PC-9 (cell line): ENCODE data around the gene RETREG3. TPM values are rescaled to one million over a fixed set of nuclear protein-coding genes. Genes with fewer than 3 reads are reported as not detected.
"Not testable (repeated sequence)": the region's sequence is repeated elsewhere in the genome, so short reads cannot be mapped to it uniquely, and the experiment has no call there.

Experiments
- BruUV-seq: library from RNA; stranded (reverse); fragments of 400-500 nt; replicated peaks from 2 replicates; lab custom pipeline; 2021; lab: Mats Ljungman, UMichigan
- CTCF ChIA-PET: fragments of 300-600 bp; sonication (Branson Sonifier 250); formaldehyde crosslinking; loops from one replicate; lab custom pipeline; 2022; ENCODE audit warnings: antibody characterized with exemption; lab: Charles Lee
- POLR2A ChIA-PET: fragments of 300-600 bp; sonication (Branson Sonifier 250); formaldehyde crosslinking; loops from one replicate; lab custom pipeline; 2022; ENCODE audit warnings: antibody characterized with exemption; ENCODE audit not compliant: unreplicated experiment; lab: Charles Lee
- DNase-seq, 2 experiments: peaks; one replicate each; pipeline versions ENCODE4 v3.0.0 to v3.0.0-alpha.2; 2015 to 2022; ENCODE audit warnings: mixed read lengths in 1 of 2
- H2AFZ ChIP-seq: fragments of 200-600 bp; sonication (generic); 2 replicates; pipeline ENCODE4 v1.8.1; 2017; ENCODE audit warnings: antibody characterized with exemption
- H3F3A ChIP-seq: fragments of 200-600 bp; sonication (generic); 2 replicates; pipeline ENCODE4 v1.8.1; 2017; ENCODE audit warnings: antibody characterized with exemption, mild to moderate bottlenecking, low read depth; ENCODE audit not compliant: insufficient read depth
- H3K27ac ChIP-seq: fragments of 200-600 bp; sonication (generic); 2 replicates; pipeline ENCODE4 v1.6.1; 2016; ENCODE audit warnings: mixed run types
- H3K27me3 ChIP-seq: fragments of 200-600 bp; sonication (generic); 2 replicates; pipeline ENCODE4 v1.6.1; 2016; ENCODE audit warnings: low read depth, mixed run types; ENCODE audit not compliant: insufficient read depth
- H3K36me3 ChIP-seq: fragments of 200-600 bp; sonication (generic); 2 replicates; pipeline ENCODE4 v1.6.1; 2016; ENCODE audit warnings: low read depth, mixed run types
- H3K4me1 ChIP-seq: fragments of 200-600 bp; sonication (generic); replicated peaks from 2 replicates; pipeline ENCODE4 v1.6.1; 2016; ENCODE audit warnings: mixed run types; ENCODE audit not compliant: insufficient read depth
- H3K4me2 ChIP-seq: fragments of 200-600 bp; sonication (generic); 2 replicates; pipeline ENCODE4 v1.6.1; 2017; ENCODE audit warnings: mixed run types
- H3K4me3 ChIP-seq: fragments of 200-600 bp; sonication (generic); 2 replicates; pipeline ENCODE4 v1.6.1; 2016; ENCODE audit warnings: mixed run types
- H3K79me2 ChIP-seq: fragments of 200-600 bp; sonication (generic); 2 replicates; pipeline ENCODE4 v1.6.1; 2017; ENCODE audit warnings: low read depth, mixed run types
- H3K9me2 ChIP-seq: fragments of 200-600 bp; sonication (generic); 2 replicates; pipeline ENCODE4 v1.8.1; 2017; ENCODE audit warnings: mild to moderate bottlenecking; ENCODE audit not compliant: insufficient read depth
- H3K9me3 ChIP-seq: fragments of 200-600 bp; sonication (generic); 2 replicates; pipeline ENCODE4 v1.8.1; 2016; ENCODE audit warnings: low read depth; ENCODE audit not compliant: insufficient read depth
- H4K20me1 ChIP-seq: fragments of 200-600 bp; sonication (generic); 2 replicates; pipeline ENCODE4 v1.8.1; 2017; ENCODE audit not compliant: insufficient read depth
- EZH2 ChIP-seq: fragments of 200-600 bp; sonication (generic); IDR thresholded peaks from 2 replicates; pipeline ENCODE4 v1.8.0; 2017; ENCODE audit warnings: antibody characterized with exemption, low read depth
- intact Hi-C: fragments of 100-400 bp; cut with micrococcal nuclease; formaldehyde crosslinking; loops from one replicate; pipeline ENCODE4 v1.10.0; 2022; ENCODE audit not compliant: unreplicated experiment
- total RNA-seq: library from RNA; stranded (reverse); gene quantifications from 2 replicates; pipeline ENCODE4 v1.2.3, GENCODE V29; 2021
- TF ChIP-seq, protein P1 (sequence below): fragments of 200-600 bp; sonication (generic); conservative IDR thresholded peaks from 2 replicates; pipeline ENCODE4 v1.6.1; 2017; ENCODE audit warnings: mixed run types, antibody characterized with exemption, mild to moderate bottlenecking, moderate library complexity

RETREG3 gene
- total RNA-seq, 1 experiment from 2014 or later = 57.0 TPM

DNA sequence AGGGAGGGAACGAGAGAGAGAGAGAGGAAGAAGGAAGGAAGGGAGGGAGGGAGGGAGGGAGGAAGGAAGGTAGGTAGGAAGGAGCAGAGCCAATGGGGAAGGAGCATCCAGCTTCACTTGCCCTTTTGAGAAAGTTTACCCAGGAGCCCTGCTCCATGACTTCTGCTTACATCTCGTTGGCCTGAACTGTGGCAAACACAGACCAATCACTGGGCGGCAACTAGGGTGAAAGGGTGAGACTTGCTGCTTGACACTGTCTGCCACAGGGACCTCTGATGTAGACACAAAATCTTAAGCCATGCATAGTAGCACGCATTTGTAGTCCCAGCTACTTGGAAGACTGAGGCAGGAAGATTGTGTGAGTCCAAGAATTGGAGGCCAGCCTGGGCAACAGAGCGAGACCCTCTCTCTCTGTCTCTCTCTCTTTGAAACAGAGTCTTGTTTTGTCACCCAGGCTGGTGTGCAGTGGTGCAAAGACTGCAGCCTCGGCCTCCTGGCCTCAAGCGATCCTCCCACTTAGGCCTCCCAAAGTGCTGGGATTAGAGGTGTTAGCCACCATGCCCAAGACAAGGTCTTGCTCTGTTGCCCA, 30.4 kb upstream of the RETREG3 start:
- Histone ChIP-seq H3K9me3 (no peaks in the 10 kb centered on the region), H4K20me1 (no peaks in the 10 kb centered on the region), H3K79me2 (no peaks in the 10 kb centered on the region), H2AFZ (no peak overlapping the region), H3F3A (no peaks in the 10 kb centered on the region), H3K27ac (no peak overlapping the region), H3K27me3 (no peaks in the 10 kb centered on the region), H3K9me2 (no peaks in the 10 kb centered on the region), H3K4me2 (no peak overlapping the region), H3K36me3 (no peaks in the 10 kb centered on the region), H3K4me3 (no peak overlapping the region), H3K4me1 (no peaks in the 10 kb centered on the region)
- intact Hi-C loops = no loop called here
- ChIA-PET CTCF (no interaction called here), POLR2A (no interaction called here)
- DNase-seq = no peak
- TF ChIP-seq, protein P1, sequence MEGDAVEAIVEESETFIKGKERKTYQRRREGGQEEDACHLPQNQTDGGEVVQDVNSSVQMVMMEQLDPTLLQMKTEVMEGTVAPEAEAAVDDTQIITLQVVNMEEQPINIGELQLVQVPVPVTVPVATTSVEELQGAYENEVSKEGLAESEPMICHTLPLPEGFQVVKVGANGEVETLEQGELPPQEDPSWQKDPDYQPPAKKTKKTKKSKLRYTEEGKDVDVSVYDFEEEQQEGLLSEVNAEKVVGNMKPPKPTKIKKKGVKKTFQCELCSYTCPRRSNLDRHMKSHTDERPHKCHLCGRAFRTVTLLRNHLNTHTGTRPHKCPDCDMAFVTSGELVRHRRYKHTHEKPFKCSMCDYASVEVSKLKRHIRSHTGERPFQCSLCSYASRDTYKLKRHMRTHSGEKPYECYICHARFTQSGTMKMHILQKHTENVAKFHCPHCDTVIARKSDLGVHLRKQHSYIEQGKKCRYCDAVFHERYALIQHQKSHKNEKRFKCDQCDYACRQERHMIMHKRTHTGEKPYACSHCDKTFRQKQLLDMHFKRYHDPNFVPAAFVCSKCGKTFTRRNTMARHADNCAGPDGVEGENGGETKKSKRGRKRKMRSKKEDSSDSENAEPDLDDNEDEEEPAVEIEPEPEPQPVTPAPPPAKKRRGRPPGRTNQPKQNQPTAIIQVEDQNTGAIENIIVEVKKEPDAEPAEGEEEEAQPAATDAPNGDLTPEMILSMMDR = no peak
- TF ChIP-seq EZH2 = no peak
- BruUV-seq = no TSS peak

DNA sequence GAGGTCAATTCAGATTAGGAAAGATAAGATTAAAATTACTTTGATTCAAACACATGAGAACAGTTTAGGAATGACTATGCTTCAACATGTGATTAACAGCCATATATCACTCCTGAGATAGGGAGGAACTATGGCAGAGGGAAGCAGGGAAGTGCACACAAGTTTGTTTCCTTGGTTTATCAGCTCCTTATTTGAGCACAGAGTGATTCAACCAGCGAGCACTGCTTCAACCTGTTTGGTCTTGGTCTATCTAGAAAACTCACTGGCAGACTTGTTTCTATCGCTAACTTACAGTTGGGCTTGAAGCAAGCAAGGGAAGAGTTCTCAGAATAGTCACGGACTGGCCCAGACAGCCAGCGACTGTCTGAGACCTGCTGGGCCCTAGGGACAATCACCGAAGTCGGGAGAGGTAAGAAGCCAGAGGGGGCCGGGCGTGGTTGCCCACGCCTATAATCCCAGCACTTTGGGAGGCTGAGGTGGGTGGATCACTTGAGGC, 23.8 kb upstream of the RETREG3 start:
- Histone ChIP-seq H3K9me3 (no peaks in the 10 kb centered on the region), H3K4me3 (no peak overlapping the region), H3K4me2 (no peak overlapping the region), H2AFZ (peak overlapping the region; percentile 34; the same call in 1 of the 2 replicates), H3K36me3 (no peaks in the 10 kb centered on the region), H3F3A (peaks cover 6% of the 10 kb centered on the region; the same call in 1 of the 2 replicates), H3K9me2 (no peaks in the 10 kb centered on the region), H3K27ac (no peak overlapping the region), H4K20me1 (no peaks in the 10 kb centered on the region), H3K4me1 (no peaks in the 10 kb centered on the region), H3K79me2 (no peaks in the 10 kb centered on the region), H3K27me3 (no peaks in the 10 kb centered on the region)
- TF ChIP-seq EZH2 = no peak
- TF ChIP-seq, protein P1 = no peak
- intact Hi-C loops = no loop called here
- CTCF ChIA-PET = no interaction called here
- DNase-seq = no peak
- no TSS peak for BruUV-seq
- POLR2A ChIA-PET = no interaction called here

DNA sequence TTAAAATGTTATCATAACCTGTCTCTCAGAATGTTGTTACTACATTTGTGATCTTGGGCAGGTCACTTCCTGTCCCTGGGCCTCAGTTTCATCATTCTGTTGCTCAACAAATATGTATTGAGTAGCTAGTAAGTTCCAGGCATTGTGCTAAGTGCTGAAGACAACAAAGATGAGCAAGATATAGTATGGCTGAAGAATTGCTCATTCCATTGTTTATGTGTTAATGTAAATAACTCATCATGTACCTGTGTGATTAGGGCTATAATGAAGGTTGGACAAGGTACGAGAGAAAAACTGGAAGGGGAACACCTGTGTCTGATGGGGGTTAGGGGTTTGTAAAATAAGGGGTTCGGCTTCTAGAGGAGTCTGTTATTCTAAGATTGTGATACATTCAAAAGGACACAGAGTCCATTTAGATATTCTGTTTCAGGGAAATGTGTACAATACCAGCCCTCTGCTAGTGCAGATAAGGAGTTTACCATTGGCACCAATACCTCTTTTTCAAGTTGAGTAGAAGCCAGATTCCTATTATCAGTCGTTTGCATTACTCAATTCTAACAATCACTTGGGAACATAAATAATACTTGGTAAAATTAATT, 20.3 kb upstream of the RETREG3 start:
- Histone ChIP-seq H2AFZ (no peak overlapping the region), H3K4me2 (no peak overlapping the region), H3K27ac (no peak overlapping the region), H3K27me3 (no peaks in the 10 kb centered on the region), H3K9me3 (no peaks in the 10 kb centered on the region), H4K20me1 (no peaks in the 10 kb centered on the region), H3F3A (peaks cover 9% of the 10 kb centered on the region), H3K4me3 (no peak overlapping the region), H3K79me2 (no peaks in the 10 kb centered on the region), H3K36me3 (no peaks in the 10 kb centered on the region), H3K4me1 (peaks cover 3% of the 10 kb centered on the region), H3K9me2 (no peaks in the 10 kb centered on the region)
- BruUV-seq = no TSS peak
- ChIA-PET POLR2A (no interaction called here), CTCF (no interaction called here)
- DNase-seq = peak in 1 of 2 experiments; percentile 42
- TF ChIP-seq, protein P1 = no peak
- TF ChIP-seq EZH2 = no peak
- intact Hi-C loops = no loop called here

DNA sequence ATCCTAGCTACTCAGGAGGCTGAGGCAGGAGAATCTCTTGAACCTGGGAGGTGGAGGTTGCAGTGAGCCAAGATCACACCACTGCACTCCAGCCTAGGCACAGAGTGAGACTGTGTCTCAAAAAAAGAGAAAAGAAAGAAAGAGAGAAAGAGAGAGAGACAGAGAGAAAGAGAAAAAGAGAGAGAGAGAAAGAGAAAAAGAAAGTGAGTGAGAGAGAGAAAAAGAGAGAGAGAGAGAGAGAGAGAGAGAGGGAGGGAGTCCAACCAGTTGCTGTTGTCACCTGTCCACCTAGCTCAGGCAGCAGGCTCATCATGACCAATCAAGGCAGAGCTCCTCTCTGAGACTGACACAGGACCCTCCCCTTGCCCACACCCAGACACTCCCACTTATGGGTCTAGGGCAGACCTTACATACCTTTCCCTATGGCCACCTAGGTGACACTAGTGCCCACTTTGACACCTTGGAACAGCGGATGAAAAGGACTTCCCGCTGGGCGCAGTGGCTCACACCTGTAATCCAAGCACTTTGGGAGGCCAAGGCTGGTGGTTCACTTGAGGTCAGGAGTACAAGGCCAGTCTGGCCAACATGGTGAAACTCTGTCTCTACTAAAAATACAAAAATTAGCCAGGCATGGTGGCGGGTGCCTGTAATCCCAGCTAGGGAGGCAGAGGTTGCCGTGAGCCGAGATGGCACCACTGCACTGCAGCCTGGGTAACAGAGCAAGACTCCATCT, 18.0 kb upstream of the RETREG3 start:
- H3F3A ChIP-seq = peaks cover 22% of the 10 kb centered on the region
- BruUV-seq, H3K27me3 ChIP-seq, H2AFZ ChIP-seq, H3K9me3 ChIP-seq, H4K20me1 ChIP-seq, POLR2A ChIA-PET, H3K79me2 ChIP-seq, H3K36me3 ChIP-seq, H3K27ac ChIP-seq, CTCF ChIA-PET, intact Hi-C loops, H3K4me2 ChIP-seq, H3K4me3 ChIP-seq, H3K9me2 ChIP-seq: not testable (repeated sequence)
- DNase-seq = peak in 1 of 2 experiments; percentile 9
- peaks cover 17% of the 10 kb centered on the region for H3K4me1 ChIP-seq
